ENCODE data around the gene KRT81.

Gene KRT81

GRCh38 chr12:52275686-52276085, 15.6 kb downstream of the KRT81 start:
- Histone ChIP-seq H3K36me3 (ENCODE audit: insufficient read depth) (no peaks in the 10 kb centered on the region; the same call in 1 of the 2 replicates), H4K20me1 (ENCODE audit: insufficient read depth) (no peaks in the 10 kb centered on the region), H3K4me2 (no peak overlapping the region), H3K4me3 (IDR thresholded peaks at IDR 0.05; ENCODE audit: insufficient read depth, low read depth, low read length) (no peak overlapping the region), H3K4me1 (ENCODE audit: low read depth, poor library complexity, severe bottlenecking) (peaks cover 24% of the 10 kb centered on the region), H3K9ac (no peak overlapping the region), H2AFZ (ENCODE audit: low read depth) (no peak overlapping the region), H3K27me3 (ENCODE audit: insufficient read depth, low read depth) (no peaks in the 10 kb centered on the region), H3K27ac (no peak overlapping the region), H3K79me2 (ENCODE audit: insufficient read depth, low read depth) (no peaks in the 10 kb centered on the region)
- TF ChIP-seq CTCF (conservative IDR thresholded peaks at IDR 0.05; ENCODE audit: low read depth, low read length): no peak

GRCh38 chr12:52274521-52275120, 16.7 kb downstream of the KRT81 start, which contains the start of gene KRT86:
TSS of gene KRT86 (plus strand) at chr12:52274645. CDS start at chr12:52301917, 27,272 bp downstream.
- no peak within 1 kb of the TSS for H3K9ac ChIP-seq
- no peak for TF ChIP-seq CTCF (conservative IDR thresholded peaks at IDR 0.05; ENCODE audit: low read depth, low read length)
- H3K4me1 ChIP-seq (ENCODE audit: low read depth, poor library complexity, severe bottlenecking): peaks cover 13% of the 10 kb centered on the region
- no peaks in the 10 kb centered on the region for H3K27me3 ChIP-seq (ENCODE audit: insufficient read depth, low read depth)
- H3K79me2 ChIP-seq (ENCODE audit: insufficient read depth, low read depth): no peaks in the 10 kb centered on the region
- no peaks in the 10 kb centered on the region for H4K20me1 ChIP-seq (ENCODE audit: insufficient read depth)
- H3K36me3 ChIP-seq (ENCODE audit: insufficient read depth): no peaks in the 10 kb centered on the region; the same call in 1 of the 2 replicates
- no peak within 1 kb of the TSS for H3K4me3 ChIP-seq (IDR thresholded peaks at IDR 0.05; ENCODE audit: insufficient read depth, low read depth, low read length)
- H3K27ac ChIP-seq: no peak within 1 kb of the TSS
- H2AFZ ChIP-seq (ENCODE audit: low read depth): no peak within 1 kb of the TSS
- H3K4me2 ChIP-seq: no peak within 1 kb of the TSS

GRCh38 chr12:52271158-52271557, 20.2 kb downstream of the KRT81 start:
- no peak for TF ChIP-seq CTCF (conservative IDR thresholded peaks at IDR 0.05; ENCODE audit: low read depth, low read length)
- H3K79me2 ChIP-seq (ENCODE audit: insufficient read depth, low read depth): no peaks in the 10 kb centered on the region

GRCh38 chr12:52270541-52271070, 20.7 kb downstream of the KRT81 start:
- Histone ChIP-seq H2AFZ (ENCODE audit: low read depth) (no peak overlapping the region), H3K9ac (no peak overlapping the region), H3K27ac (no peak overlapping the region), H3K36me3 (ENCODE audit: insufficient read depth) (no peaks in the 10 kb centered on the region; the same call in 1 of the 2 replicates), H3K27me3 (ENCODE audit: insufficient read depth, low read depth) (no peaks in the 10 kb centered on the region), H3K79me2 (ENCODE audit: insufficient read depth, low read depth) (no peaks in the 10 kb centered on the region), H3K4me3 (IDR thresholded peaks at IDR 0.05; ENCODE audit: insufficient read depth, low read depth, low read length) (no peak overlapping the region), H3K4me2 (no peak overlapping the region), H4K20me1 (ENCODE audit: insufficient read depth) (no peaks in the 10 kb centered on the region), H3K4me1 (ENCODE audit: low read depth, poor library complexity, severe bottlenecking) (no peaks in the 10 kb centered on the region)
- TF ChIP-seq CTCF (conservative IDR thresholded peaks at IDR 0.05; ENCODE audit: low read depth, low read length): no peak

More at GRCh38 chr12:52271158-52271557, 20.2 kb downstream of the KRT81 start:
- Histone ChIP-seq H3K27me3 (ENCODE audit: insufficient read depth, low read depth) (no peaks in the 10 kb centered on the region), H2AFZ (ENCODE audit: low read depth) (no peak overlapping the region), H3K4me1 (ENCODE audit: low read depth, poor library complexity, severe bottlenecking) (no peaks in the 10 kb centered on the region), H3K36me3 (ENCODE audit: insufficient read depth) (no peaks in the 10 kb centered on the region; the same call in 1 of the 2 replicates), H3K4me2 (no peak overlapping the region), H3K9ac (no peak overlapping the region), H3K4me3 (IDR thresholded peaks at IDR 0.05; ENCODE audit: insufficient read depth, low read depth, low read length) (no peak overlapping the region), H3K27ac (no peak overlapping the region), H4K20me1 (ENCODE audit: insufficient read depth) (no peaks in the 10 kb centered on the region)

All from KMS-11 (cell line).